ENCODE measurements around the gene CTIF. TPM values are rescaled to one million over a fixed set of nuclear protein-coding genes. Genes with fewer than 3 reads are reported as not detected.

Gene CTIF
- total RNA-seq, 1 donor from 2014 or later: 81.9 TPM

- ATAC-seq (peak; percentile 89), DNase-seq (ENCODE audit: low spot score) (peak; percentile 85)
- intact Hi-C loops (cut with DNase I): no loop called here
Measured at GRCh38 chr18:48680339-48681250, 141.8 kb downstream of the CTIF start.

DNA sequence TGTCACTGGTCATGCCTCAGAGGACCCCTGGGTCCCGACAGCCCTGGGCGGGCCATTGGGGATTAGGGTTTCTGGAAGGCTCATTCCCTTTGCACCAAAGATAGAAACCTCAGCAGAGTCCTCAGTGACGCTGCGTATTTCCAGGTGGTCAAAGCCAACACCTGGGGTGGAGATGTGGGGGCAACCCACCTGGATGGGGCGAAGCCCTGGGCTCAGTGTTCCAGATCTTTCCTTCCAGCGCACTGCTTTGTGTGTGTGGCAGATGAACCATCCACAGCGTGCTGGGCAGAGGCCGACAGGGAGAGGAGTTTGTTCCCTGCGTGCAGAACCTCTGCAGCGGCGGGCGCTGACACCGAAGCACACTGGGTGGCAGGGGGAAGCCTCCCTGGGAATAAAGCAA lies 143.9 kb downstream of the CTIF start:
- intact Hi-C loops (cut with DNase I): no loop called here
- no peak for ATAC-seq
- no peak for DNase-seq (ENCODE audit: low spot score)

DNA sequence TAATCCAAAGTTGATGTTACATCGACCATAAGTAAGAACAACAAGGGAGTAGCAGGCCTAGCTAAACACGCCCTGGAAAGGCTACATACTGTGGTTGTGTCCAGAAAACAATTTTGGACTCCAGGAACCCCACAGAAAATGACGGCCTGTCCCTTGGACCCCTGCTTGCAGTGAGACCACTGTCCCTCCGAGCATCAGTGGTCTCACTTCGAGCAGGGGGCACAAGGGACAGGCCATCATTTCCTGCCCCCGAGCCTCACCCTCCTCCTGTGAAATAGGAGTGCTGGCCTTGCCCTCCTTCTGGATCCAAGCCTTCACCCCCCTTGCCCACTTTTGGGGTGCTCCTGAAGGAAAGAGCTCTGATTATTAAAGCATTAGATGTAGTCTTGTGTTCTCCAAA lies 144.4 kb downstream of the CTIF start:
- ATAC-seq (no peak), DNase-seq (ENCODE audit: low spot score) (no peak)
- intact Hi-C loops (cut with DNase I): no loop called here

DNA sequence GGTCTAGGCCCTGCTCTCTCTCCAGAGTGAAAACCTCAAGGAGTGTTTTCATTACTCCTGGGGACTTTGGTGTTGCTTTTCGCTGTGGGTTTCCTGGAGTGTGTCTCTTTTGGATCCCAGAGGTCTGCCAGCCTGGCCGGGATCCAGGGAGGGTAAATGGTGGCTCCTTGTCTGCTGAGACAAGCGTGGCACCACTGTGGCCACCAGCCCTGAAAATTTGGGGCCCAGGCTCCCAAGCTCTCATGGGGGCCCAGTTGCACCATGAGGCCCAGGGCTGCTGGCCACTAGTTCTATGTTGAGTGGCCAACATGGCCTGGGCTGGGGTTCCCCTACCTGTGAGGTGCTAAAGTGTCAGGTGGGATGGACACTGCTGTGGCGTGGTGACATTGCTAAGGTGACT lies 144.8 kb downstream of the CTIF start:
- intact Hi-C loops (cut with DNase I): no loop called here
- ATAC-seq (no peak), DNase-seq (ENCODE audit: low spot score) (no peak)

GRCh38 chr18:48687346-48688042 lies 148.7 kb downstream of the CTIF start:
- DNase-seq (ENCODE audit: low spot score) (no peak), ATAC-seq (peak; percentile 53)
- intact Hi-C loops (cut with DNase I): no loop called here

DNA sequence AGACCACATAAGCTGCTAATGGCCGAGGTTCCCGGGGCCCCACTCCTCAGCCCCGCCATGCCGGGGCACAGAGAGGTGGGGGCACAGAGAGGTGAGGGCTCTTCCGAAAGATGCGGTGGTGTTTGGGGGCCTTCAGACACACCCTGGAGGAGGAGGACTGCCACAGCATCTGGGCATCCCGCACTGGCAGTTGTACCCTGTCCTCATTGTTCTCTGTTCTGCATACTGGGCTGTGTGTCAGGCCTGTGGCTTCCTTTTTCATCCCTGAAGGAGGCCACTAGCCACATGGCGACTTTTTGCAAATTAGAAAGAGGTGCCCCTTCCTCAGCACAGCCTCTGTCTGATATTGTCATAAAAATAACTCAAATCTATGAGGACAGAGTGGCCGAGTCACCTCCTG lies 150.1 kb downstream of the CTIF start:
- intact Hi-C loops (cut with DNase I): no loop called here
- DNase-seq (ENCODE audit: low spot score) (no peak), ATAC-seq (no peak)

- intact Hi-C loops (cut with DNase I): no loop called here
- DNase-seq (ENCODE audit: low spot score): no peak
Measured at GRCh38 chr18:48689548-48689947, 150.7 kb downstream of the CTIF start.

DNA sequence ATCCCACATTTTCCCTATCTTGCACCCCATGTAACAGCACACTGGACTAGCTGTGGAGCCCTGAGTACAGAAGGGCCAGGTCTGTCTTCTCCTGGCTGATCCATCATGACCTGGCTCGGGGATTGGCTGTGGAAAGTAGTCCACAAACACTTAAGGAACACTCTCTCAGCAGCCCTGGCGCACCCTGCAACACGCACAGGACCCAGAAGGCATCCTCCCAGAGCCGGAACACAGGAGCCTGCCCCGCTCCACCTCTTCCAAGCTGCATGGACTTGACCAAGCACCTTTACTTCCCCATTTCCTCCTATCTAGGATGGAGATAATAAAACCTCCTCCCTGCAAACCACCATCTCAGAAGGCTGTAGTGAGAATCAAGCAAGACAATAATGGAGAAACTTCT lies 151.7 kb downstream of the CTIF start:
- ATAC-seq (no peak), DNase-seq (ENCODE audit: low spot score) (no peak)
- intact Hi-C loops (cut with DNase I): no loop called here

More at GRCh38 chr18:48689548-48689947, 150.7 kb downstream of the CTIF start:
- ATAC-seq: no peak

GRCh38 chr18:48693006-48693405 lies 154.2 kb downstream of the CTIF start:
- no peak for DNase-seq (ENCODE audit: low spot score)
- intact Hi-C loops (cut with DNase I): no loop called here
- ATAC-seq: no peak

DNA sequence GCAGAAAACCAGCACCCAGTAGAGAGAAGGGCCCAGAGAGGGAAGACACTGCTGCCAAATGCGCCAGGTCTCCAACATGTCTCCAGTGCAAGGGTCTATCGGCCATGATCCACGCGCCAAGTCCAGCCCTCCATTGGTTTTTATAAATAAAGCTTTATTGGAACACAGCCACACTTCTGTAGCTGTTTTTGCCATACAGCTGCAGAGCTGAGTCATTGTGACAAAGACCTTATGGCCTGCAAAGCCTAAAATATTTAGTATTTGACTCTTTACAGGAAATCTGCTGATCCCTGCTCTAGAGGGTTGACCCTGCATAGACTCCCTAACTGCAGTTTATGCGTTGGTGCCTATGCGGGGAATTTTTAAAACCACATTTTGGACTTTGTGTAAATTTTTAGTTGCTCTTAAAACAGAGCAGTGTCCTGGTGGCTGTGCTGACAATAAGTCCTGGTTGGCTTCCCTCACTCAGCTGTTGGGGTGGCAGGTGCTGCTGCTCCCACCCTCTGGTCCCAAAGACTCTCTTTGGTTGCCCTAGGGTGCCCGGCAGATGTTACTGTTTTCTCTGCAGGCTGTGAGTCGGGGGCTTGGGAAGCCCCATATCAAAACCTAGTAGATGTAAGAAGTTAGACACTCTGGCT lies 154.9 kb downstream of the CTIF start:
- intact Hi-C loops (cut with DNase I): no loop called here
- DNase-seq (ENCODE audit: low spot score) (no peak), ATAC-seq (no peak)

GRCh38 chr18:48694295-48694694 lies 155.5 kb downstream of the CTIF start:
- DNase-seq (ENCODE audit: low spot score): no peak
- intact Hi-C loops (cut with DNase I): no loop called here
- ATAC-seq: no peak

DNA sequence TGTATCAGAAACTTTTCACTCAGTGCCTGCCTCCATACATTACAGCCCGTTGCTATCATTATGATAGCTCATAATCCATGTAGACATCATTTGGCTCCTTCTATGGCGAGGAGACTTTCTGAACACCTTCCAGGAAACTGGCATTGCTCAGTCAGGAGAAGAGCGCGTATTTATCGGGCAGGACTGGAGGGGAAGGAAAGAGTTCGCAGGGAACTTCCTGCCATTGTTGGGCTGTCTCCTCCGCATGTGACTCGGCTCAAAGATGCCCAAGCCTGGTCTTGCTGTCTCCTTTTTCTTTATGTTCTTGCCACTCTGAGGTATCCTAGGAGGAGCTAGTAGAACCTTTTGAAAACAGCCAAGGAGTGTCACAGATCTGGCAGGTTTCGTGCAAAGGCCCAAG lies 156.8 kb downstream of the CTIF start:
- intact Hi-C loops (cut with DNase I): no loop called here
- no peak for DNase-seq (ENCODE audit: low spot score)
- ATAC-seq: no peak

- intact Hi-C loops (cut with DNase I): no loop called here
Measured at GRCh38 chr18:48696218-48696617, 157.4 kb downstream of the CTIF start.

DNA sequence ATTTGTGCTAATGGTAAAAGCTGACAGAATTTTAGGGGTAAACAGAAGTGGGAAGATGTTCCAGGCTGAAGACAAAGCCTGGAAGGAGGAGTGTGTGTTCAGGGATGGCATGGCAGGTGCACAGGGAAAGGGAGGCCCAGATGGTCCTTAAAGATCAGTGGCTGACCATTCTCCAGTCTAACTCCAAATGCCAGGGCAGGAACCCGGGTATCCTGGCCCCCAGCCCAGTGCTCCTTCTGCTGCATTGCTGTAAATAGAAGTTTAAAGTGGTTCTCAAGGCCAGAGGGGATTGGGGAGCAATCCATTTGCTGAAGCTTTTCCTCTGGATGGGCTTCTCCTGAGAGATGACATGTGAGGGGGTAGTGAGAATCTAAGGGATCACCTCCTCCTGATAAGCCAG lies 158.6 kb downstream of the CTIF start:
- DNase-seq (ENCODE audit: low spot score): no peak
- no peak for ATAC-seq
- intact Hi-C loops (cut with DNase I): no loop called here

More at GRCh38 chr18:48696218-48696617, 157.4 kb downstream of the CTIF start:
- DNase-seq (ENCODE audit: low spot score): no peak
- ATAC-seq: no peak

- ATAC-seq: no peak
- DNase-seq (ENCODE audit: low spot score): no peak
- intact Hi-C loops (cut with DNase I): no loop called here
Measured at GRCh38 chr18:48698707-48699106, 159.9 kb downstream of the CTIF start.

DNA sequence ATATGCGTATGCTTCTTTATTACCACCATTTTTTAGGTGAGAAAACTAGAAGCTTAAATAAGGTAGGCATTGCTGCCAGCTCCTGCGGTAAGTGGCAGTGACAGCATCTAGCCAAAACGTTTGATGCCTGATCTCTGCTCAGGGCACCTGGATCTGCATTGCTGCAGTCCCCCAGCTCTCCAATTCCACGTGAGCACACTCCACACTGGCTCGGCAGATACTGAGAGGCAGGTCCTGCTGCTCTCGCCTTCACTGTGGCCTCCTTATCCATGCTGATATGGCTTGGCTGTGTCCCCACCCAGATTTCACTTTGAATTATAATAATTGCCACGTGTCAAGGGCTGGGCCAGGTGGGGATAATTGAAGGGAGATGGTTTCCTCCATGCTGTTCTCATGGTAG lies 160.9 kb downstream of the CTIF start:
- ATAC-seq: no peak
- intact Hi-C loops (cut with DNase I): no loop called here

DNA sequence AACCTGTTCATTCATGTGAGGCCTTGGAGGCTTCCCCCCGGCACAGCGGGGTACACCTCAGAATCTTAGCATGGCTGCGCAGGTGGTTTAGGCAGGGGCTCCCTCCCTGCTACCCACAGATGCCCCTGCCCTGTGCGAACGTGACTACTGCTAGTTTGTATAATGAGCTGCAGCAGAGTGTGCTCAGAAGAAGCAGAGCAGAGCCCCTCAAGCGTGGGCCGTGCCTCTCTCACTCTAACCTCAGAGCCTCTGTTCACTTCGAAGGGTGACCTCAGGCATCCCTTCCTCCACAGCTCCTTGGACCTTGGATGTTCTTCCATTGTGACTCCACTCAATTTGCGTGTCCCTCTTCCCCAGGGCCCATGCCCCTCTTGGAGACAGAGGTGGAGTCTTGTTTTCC lies 161.6 kb downstream of the CTIF start:
- DNase-seq (ENCODE audit: low spot score) (no peak), ATAC-seq (no peak)
- intact Hi-C loops (cut with DNase I): no loop called here

More for the DNA sequence above, 160.9 kb downstream of the CTIF start:
- no peak for DNase-seq (ENCODE audit: low spot score)

GRCh38 chr18:48702346-48703027 lies 163.7 kb downstream of the CTIF start:
- DNase-seq (ENCODE audit: low spot score): no peak
- ATAC-seq: no peak
- intact Hi-C loops (cut with DNase I): no loop called here

DNA sequence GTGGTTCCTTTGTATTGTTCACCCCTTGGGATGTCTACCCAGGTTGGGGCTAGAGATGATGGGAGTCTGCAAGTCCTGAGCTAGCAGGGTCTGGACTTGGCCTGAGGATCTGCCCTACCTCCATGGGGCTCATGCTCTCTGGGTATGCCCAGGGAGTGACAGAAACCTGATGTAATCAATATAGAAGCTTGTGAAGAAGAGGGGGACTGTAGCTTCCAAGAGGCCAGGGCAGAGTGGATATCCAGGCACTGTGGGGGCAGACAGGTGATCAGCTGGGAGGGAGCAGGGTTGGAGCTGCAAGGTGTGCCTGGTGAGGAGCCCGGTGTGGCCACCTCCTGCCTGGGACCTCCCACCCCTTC lies 164.2 kb downstream of the CTIF start:
- ATAC-seq (no peak), DNase-seq (ENCODE audit: low spot score) (no peak)
- intact Hi-C loops (cut with DNase I): no loop called here

Data from sciatic nerve (tissue), 2 donors.